Glutamatergic neuron (in vitro differentiated cells): Measurements from ENCODE around the gene MVB12B. TPM values are rescaled to one million over a fixed set of nuclear protein-coding genes. Genes with fewer than 3 reads are reported as not detected.

Experiments used
- DNase-seq: peaks from one replicate; pipeline ENCODE4 v3.0.0; 2022
- H3K27ac Mint-ChIP-seq: one replicate; pipeline ENCODE4 v1.8.0; 2020; ENCODE audit warnings: mild to moderate bottlenecking, mixed read lengths, inconsistent platforms; ENCODE audit not compliant: unreplicated experiment
- H3K27me3 Mint-ChIP-seq: one replicate; pipeline ENCODE4 v1.8.0; 2020; ENCODE audit warnings: mild to moderate bottlenecking, moderate library complexity, mixed read lengths, inconsistent platforms; ENCODE audit not compliant: unreplicated experiment
- H3K36me3 Mint-ChIP-seq: one replicate; pipeline ENCODE4 v1.8.0; 2020; ENCODE audit warnings: mild to moderate bottlenecking, mixed read lengths, inconsistent platforms; ENCODE audit not compliant: unreplicated experiment
- H3K4me1 Mint-ChIP-seq: one replicate; pipeline ENCODE4 v1.8.0; 2020; ENCODE audit warnings: mild to moderate bottlenecking, low read depth, mixed read lengths, inconsistent platforms; ENCODE audit not compliant: unreplicated experiment
- H3K4me3 Mint-ChIP-seq: one replicate; pipeline ENCODE4 v1.8.0; 2020; ENCODE audit warnings: mild to moderate bottlenecking, mixed read lengths, inconsistent platforms; ENCODE audit not compliant: unreplicated experiment
- H3K9me3 Mint-ChIP-seq: one replicate; pipeline ENCODE4 v1.8.0; 2020; ENCODE audit warnings: mild to moderate bottlenecking, moderate library complexity, mixed read lengths, inconsistent platforms; ENCODE audit not compliant: unreplicated experiment
- total RNA-seq: library from RNA; stranded (reverse); fragmentation: NEBNext Ultra II Directional; extraction: Animal tissue kit (Norgen Biotek cat#: 25700); gene quantifications from one replicate; pipeline ENCODE4 v1.2.1, GENCODE V29; 2021; ENCODE audit not compliant: unreplicated experiment
- TF ChIP-seq, protein P1 (sequence below): fragments of 200-600 bp; sonication (generic); IDR thresholded peaks from one replicate; pipeline ENCODE4 v1.5.0; 2021; ENCODE audit not compliant: partially characterized antibody, unreplicated experiment

The MVB12B gene
- total RNA-seq, 1 donor from 2014 or later, result 41.1 TPM

DNA sequence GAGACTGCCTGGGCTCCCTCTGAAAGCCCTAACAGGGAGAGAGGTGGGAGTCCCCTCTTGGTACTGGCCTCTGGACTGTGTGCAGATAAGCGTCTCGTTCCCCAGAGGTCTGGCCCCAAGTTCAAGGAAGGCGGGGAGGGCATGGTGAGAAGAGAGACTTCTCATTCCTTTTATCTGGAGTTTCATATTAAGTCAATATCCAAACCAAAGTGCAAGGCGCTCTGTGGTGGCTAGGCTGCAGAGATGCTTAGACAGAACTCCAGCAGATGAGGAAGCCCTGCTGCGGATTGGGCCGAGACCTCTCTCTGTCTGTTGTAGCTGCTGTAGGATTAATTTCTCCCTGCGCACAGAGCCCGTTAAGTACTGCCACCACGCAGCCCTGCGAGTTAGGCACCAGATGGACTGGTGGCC is 16.0 kb downstream of the MVB12B start:
- Mint-ChIP-seq H3K4me3 (no peak overlapping the region), H3K27me3 (no peaks in the 10 kb centered on the region), H3K9me3 (peaks cover 8% of the 10 kb centered on the region), H3K27ac (peak overlapping the region; percentile 69), H3K36me3 (peaks cover 4% of the 10 kb centered on the region), H3K4me1 (peaks cover 31% of the 10 kb centered on the region)
- DNase-seq, result peak; percentile 40
- TF ChIP-seq, protein P1, sequence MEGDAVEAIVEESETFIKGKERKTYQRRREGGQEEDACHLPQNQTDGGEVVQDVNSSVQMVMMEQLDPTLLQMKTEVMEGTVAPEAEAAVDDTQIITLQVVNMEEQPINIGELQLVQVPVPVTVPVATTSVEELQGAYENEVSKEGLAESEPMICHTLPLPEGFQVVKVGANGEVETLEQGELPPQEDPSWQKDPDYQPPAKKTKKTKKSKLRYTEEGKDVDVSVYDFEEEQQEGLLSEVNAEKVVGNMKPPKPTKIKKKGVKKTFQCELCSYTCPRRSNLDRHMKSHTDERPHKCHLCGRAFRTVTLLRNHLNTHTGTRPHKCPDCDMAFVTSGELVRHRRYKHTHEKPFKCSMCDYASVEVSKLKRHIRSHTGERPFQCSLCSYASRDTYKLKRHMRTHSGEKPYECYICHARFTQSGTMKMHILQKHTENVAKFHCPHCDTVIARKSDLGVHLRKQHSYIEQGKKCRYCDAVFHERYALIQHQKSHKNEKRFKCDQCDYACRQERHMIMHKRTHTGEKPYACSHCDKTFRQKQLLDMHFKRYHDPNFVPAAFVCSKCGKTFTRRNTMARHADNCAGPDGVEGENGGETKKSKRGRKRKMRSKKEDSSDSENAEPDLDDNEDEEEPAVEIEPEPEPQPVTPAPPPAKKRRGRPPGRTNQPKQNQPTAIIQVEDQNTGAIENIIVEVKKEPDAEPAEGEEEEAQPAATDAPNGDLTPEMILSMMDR, result no peak

DNA sequence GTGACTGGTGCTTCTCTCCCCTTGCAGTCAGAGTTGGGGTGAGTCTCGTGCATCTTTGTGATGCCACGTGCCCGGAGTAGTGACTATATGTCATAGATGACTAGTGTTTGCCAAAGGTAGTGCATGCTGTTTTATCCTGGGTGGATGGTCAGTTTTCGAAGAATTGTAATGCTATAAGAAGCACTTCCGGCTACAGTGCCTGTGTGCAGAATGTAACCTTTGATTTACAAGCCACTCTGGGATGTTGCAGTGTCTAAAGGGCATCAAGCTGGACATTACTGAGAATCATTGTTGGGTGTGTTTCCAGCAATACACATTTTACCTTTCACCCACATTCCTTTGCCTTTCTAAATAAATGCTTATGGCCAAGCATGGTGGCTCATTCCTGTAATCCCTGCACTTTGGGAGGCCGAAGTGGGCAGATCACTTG is 16.7 kb downstream of the MVB12B start:
- no peak for DNase-seq
- Mint-ChIP-seq H3K27ac (peak overlapping the region; percentile 69), H3K27me3 (no peaks in the 10 kb centered on the region), H3K36me3 (peaks cover 4% of the 10 kb centered on the region), H3K4me3 (peak overlapping the region; percentile 56), H3K9me3 (peaks cover 8% of the 10 kb centered on the region), H3K4me1 (peaks cover 27% of the 10 kb centered on the region)
- TF ChIP-seq, protein P1, result no peak

DNA sequence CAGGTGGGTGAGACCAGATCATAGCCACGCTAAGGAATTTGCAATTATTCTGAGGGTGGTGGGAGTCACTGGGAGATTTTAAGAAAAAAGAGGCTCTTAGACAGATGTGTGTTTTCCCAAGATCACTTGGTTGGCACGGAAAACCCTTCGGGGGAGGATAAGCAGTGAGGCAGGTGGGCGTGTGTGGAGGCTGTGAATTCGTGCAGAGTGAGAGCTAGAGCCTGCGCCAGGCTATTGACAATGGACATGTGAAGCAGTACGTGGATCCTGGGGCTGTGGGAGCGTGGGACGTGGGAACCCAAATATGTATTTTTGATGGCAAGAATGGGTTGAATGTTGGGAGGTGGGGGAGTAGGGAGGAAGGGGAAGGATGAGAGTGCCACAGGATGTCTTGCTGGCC is 19.4 kb downstream of the MVB12B start:
- H3K36me3 Mint-ChIP-seq, result peaks cover 14% of the 10 kb centered on the region
- no peaks in the 10 kb centered on the region for H3K27me3 Mint-ChIP-seq
- peaks cover 6% of the 10 kb centered on the region for H3K9me3 Mint-ChIP-seq
- H3K4me3 Mint-ChIP-seq, result no peak overlapping the region
- no peak for DNase-seq
- peaks cover 24% of the 10 kb centered on the region for H3K4me1 Mint-ChIP-seq
- H3K27ac Mint-ChIP-seq, result no peak overlapping the region
- TF ChIP-seq, protein P1, result no peak

DNA sequence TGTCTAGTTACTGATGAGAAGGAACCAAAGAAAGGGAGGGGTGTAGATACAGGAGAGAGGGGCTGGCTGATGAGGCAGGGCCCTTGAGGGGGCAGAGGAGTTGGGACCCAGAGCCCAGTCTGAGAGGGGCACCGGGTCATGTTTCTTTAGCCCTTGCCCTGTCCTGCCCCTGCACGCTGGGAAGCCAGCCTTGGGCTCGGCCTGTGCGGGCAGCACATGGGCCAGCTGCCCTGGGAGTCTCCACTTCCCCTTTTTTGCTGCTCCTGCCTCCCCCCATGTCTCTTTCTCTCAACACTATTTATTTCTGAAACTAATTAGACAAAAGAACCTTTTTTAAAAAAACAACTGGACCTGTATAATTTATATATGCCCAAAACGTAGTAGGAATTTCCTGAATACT is 20.5 kb downstream of the MVB12B start:
- H3K4me1 Mint-ChIP-seq, result peaks cover 21% of the 10 kb centered on the region

More for the DNA sequence above, 20.5 kb downstream of the MVB12B start:
- Mint-ChIP-seq H3K4me3 (no peak overlapping the region), H3K27me3 (no peaks in the 10 kb centered on the region), H3K36me3 (peaks cover 18% of the 10 kb centered on the region), H3K27ac (no peak overlapping the region), H3K9me3 (peaks cover 6% of the 10 kb centered on the region)
- DNase-seq, result no peak
- TF ChIP-seq, protein P1, result no peak
